Mesenchymal stem cell (in vitro differentiated cells and primary cell): ENCODE data around the gene MORC4.
"Not testable (repeated sequence)": the region's sequence is repeated elsewhere in the genome, so short reads cannot be mapped to it uniquely, and the experiment has no call there.

Experiments
- DNase-seq: peaks from one replicate; pipeline ENCODE4 v3.0.0-alpha.2; 2013
- H2AFZ ChIP-seq: one replicate; pipeline ENCODE4 v1.6.1; 2013; ENCODE audit warnings: low read depth, mild to moderate bottlenecking, control low read depth, inconsistent platforms, low read length, moderate library complexity
- H2AK5ac ChIP-seq: 2 replicates; pipeline ENCODE4 v1.6.1; 2013; ENCODE audit warnings: low read length, moderate library complexity, mild to moderate bottlenecking, inconsistent platforms; ENCODE audit not compliant: severe bottlenecking
- H2BK120ac ChIP-seq: one replicate; pipeline ENCODE4 v1.6.1; 2013; ENCODE audit warnings: low read depth, mild to moderate bottlenecking, inconsistent platforms, low read length, moderate library complexity
- H2BK12ac ChIP-seq, 2 experiments: one replicate each; pipeline ENCODE4 v1.6.1; 2013; ENCODE audit warnings: inconsistent platforms in 2 of 2, low read length in 2 of 2, mild to moderate bottlenecking in 2 of 2, moderate library complexity in 2 of 2, control low read depth in 1 of 2
- H2BK15ac ChIP-seq: one replicate; pipeline ENCODE4 v1.6.1; 2013; ENCODE audit warnings: mild to moderate bottlenecking, low read depth, inconsistent platforms; ENCODE audit not compliant: poor library complexity, severe bottlenecking
- H2BK5ac ChIP-seq: 2 replicates; pipeline ENCODE4 v1.6.1; 2013; ENCODE audit warnings: low read depth, mild to moderate bottlenecking, low read length, control low read depth, inconsistent platforms; ENCODE audit not compliant: poor library complexity, severe bottlenecking
- H3K14ac ChIP-seq, 2 experiments: one replicate each; pipeline ENCODE4 v1.6.1; 2013; ENCODE audit warnings: inconsistent platforms in 2 of 2, low read length in 2 of 2, control low read depth in 1 of 2, mild to moderate bottlenecking in 1 of 2, moderate library complexity in 1 of 2
- H3K18ac ChIP-seq, 2 experiments: one replicate each; pipeline ENCODE4 v1.6.1; 2013; ENCODE audit warnings: inconsistent platforms in 2 of 2, low read length in 2 of 2, control low read depth in 1 of 2, low read depth in 1 of 2, mild to moderate bottlenecking in 1 of 2
- H3K23ac ChIP-seq, 2 experiments: one replicate each; pipeline ENCODE4 v1.6.1; 2013; ENCODE audit warnings: inconsistent platforms in 2 of 2, low read length in 2 of 2, mild to moderate bottlenecking in 2 of 2, moderate library complexity in 2 of 2, control low read depth in 1 of 2
- H3K27ac ChIP-seq: 2 replicates; pipeline ENCODE4 v1.5.1; 2013; ENCODE audit warnings: mild to moderate bottlenecking, moderate library complexity, low read length, control low read depth, inconsistent platforms; ENCODE audit not compliant: poor library complexity, severe bottlenecking
- H3K27me3 ChIP-seq, 2 experiments: 2 replicates each; pipeline versions ENCODE4 v1.6.1 to v1.7.0; 2013; ENCODE audit warnings: low read length in 2 of 2, mild to moderate bottlenecking in 2 of 2, moderate library complexity in 2 of 2, control low read depth in 1 of 2, inconsistent platforms in 1 of 2; ENCODE audit not compliant: control insufficient read depth in 1 of 2, insufficient read depth in 1 of 2
- H3K36me3 ChIP-seq, 2 experiments: 2 replicates each; pipeline versions ENCODE4 v1.6.1 to v1.7.0; 2013; ENCODE audit warnings: low read length in 2 of 2, control low read depth in 1 of 2, inconsistent platforms in 1 of 2, low read depth in 1 of 2, mild to moderate bottlenecking in 1 of 2; ENCODE audit not compliant: insufficient read depth in 2 of 2, control insufficient read depth in 1 of 2
- H3K4ac ChIP-seq, 2 experiments: one replicate each; pipeline ENCODE4 v1.6.1; 2013; ENCODE audit warnings: inconsistent platforms in 2 of 2, low read length in 2 of 2, mild to moderate bottlenecking in 2 of 2, moderate library complexity in 2 of 2, control low read depth in 1 of 2, low read depth in 1 of 2
- H3K4me1 ChIP-seq: 2 replicates; pipeline ENCODE4 v1.6.1; 2013; ENCODE audit warnings: low read depth, low read length, control low read depth; ENCODE audit not compliant: control insufficient read depth, insufficient read depth
- H3K4me2 ChIP-seq: 2 replicates; pipeline ENCODE4 v1.6.1; 2013; ENCODE audit warnings: low read length, mild to moderate bottlenecking, inconsistent platforms; ENCODE audit not compliant: poor library complexity, severe bottlenecking
- H3K4me3 ChIP-seq, 2 experiments: 2 replicates each; pipeline versions ENCODE4 v1.5.1 to v1.7.0; 2013; ENCODE audit warnings: low read length in 2 of 2, mild to moderate bottlenecking in 2 of 2, control low read depth in 1 of 2, low read depth in 1 of 2; ENCODE audit not compliant: insufficient read depth in 1 of 2
- H3K79me1 ChIP-seq: replicated peaks from 2 replicates; pipeline ENCODE4 v1.6.1; 2013; ENCODE audit warnings: mild to moderate bottlenecking, control low read depth, low read length, inconsistent platforms; ENCODE audit not compliant: poor library complexity, severe bottlenecking
- H3K9ac ChIP-seq: 2 replicates; pipeline ENCODE4 v1.7.0; 2013; ENCODE audit warnings: mild to moderate bottlenecking, low read length, moderate library complexity
- H3K9me3 ChIP-seq: 2 replicates; pipeline ENCODE4 v1.7.0; 2013; ENCODE audit warnings: mild to moderate bottlenecking, low read length; ENCODE audit not compliant: control insufficient read depth
- H4K8ac ChIP-seq: one replicate; pipeline ENCODE4 v1.6.1; 2013; ENCODE audit warnings: inconsistent platforms, mild to moderate bottlenecking, low read length, moderate library complexity
- H4K91ac ChIP-seq: one replicate; pipeline ENCODE4 v1.6.1; 2013; ENCODE audit warnings: mild to moderate bottlenecking, low read length, inconsistent platforms
- WGBS: methylation state at CpG from one replicate; pipeline ENCODE4 v1.1.7; 2013; ENCODE audit warnings: mixed read lengths; 5-methylcytosine and 5-hydroxymethylcytosine counted together

Gene MORC4

DNA sequence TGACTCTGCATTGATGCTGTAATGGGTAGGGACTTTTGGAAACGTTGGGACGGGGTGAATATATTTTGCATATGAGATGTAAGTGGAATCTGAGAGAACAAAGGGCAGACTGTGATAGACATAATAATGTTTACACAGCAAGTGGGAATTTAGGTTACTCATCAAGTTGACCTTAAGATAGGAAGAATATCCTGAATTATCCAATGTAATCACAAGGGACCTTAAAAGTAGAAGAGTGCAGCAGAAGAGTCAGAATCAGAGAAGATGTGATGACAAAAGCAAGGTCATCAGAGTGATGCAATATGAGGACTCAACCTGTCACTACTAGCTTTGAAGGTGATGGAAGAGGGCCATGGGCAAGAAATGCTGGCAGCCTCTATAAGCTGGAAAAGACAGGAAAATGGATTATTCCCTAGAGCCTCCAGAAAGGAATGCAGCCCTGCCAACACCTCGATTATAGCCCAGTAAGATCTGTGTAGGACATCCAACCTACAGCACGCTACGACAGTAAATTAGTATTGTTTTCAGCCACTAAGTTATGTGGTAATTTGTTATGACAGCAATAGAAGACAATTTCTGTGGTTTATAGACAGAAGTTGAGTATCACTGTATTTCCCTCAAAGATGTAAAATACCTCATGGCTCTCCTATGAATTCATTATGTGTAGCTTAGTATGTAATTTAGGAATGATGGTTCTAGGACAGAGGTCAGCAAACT is 26.4 kb downstream of the MORC4 start:
- Histone ChIP-seq H2BK12ac (no peak overlapping the region), H3K9ac (no peak overlapping the region), H2BK5ac (no peak overlapping the region), H3K4me1 (no peaks in the 10 kb centered on the region), H3K27me3 (peaks cover 0 to 26% of the 10 kb centered on the region in 2 experiments), H2BK15ac (no peak overlapping the region), H3K9me3 (no peaks in the 10 kb centered on the region), H3K27ac (no peak overlapping the region), H4K8ac (no peak overlapping the region), H3K14ac (no peak overlapping the region), H2AFZ (no peak overlapping the region), H3K18ac (no peak overlapping the region), H2AK5ac (no peak overlapping the region), H2BK120ac (no peak overlapping the region), H3K4ac (no peak overlapping the region), H4K91ac (no peak overlapping the region), H3K36me3 (peaks cover 0 to 15% of the 10 kb centered on the region in 2 experiments), H3K4me2 (no peak overlapping the region), H3K79me1 (peaks cover 1% of the 10 kb centered on the region), H3K4me3 (no peak overlapping the region), H3K23ac (no peak overlapping the region)
- DNase-seq = no peak
- 75% methylated on average over 2 of the region's 5 CpGs for WGBS

DNA sequence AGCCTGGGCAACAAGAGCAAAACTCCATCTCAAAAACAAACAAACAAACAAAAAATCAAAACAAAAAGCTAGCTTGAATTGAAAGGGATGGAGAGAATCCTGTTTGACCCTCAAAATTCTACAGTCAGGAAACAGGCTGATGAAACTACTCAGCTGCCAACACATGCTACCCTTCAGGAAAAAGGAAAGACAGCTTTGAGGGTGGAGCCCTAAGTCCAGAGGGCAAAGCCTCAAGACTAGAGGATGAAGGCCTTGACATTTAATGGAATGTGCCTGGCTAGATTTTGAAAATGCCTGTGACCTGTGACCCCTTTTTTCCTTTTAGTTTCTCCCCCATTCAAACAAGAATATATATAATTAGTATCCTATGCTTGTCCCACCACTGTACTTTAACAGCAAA is 27.1 kb downstream of the MORC4 start:
- Histone ChIP-seq H2AK5ac (no peak overlapping the region), H3K9me3 (no peaks in the 10 kb centered on the region), H3K9ac (no peak overlapping the region), H3K27me3 (peaks cover 0 to 24% of the 10 kb centered on the region in 2 experiments), H3K14ac (no peak overlapping the region), H2BK15ac (no peak overlapping the region), H3K4me2 (no peak overlapping the region), H3K4me3 (no peak overlapping the region), H4K91ac (no peak overlapping the region), H3K79me1 (peaks cover 1% of the 10 kb centered on the region), H2BK120ac (no peak overlapping the region), H3K27ac (no peak overlapping the region), H2BK12ac (no peak overlapping the region), H3K18ac (no peak overlapping the region), H2AFZ (no peak overlapping the region), H3K4me1 (no peaks in the 10 kb centered on the region), H4K8ac (no peak overlapping the region), H3K4ac (no peak overlapping the region), H3K23ac (no peak overlapping the region), H2BK5ac (no peak overlapping the region), H3K36me3 (peaks cover 0 to 14% of the 10 kb centered on the region in 2 experiments)
- DNase-seq = no peak

DNA sequence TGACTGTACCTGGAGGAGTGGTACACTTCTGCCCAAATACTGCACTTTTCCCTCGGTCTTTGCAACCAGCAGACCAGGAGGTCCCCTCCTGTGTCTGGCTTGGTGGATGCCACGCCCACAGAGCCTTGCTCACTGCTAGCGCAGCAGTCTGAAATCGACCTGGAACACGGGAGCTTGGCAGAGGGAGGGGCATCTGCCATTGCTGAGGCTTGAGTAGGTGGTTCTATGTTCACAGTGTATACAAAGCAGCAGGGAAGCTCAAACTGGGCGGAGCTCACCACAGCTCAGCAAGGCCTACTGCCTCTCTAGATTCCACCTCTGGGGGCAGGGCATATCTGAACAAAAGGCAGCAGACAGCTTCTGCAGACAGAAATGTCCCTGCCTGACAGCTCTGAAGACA is 33.5 kb downstream of the MORC4 start:
- H3K4me1 ChIP-seq, H3K9me3 ChIP-seq, H2BK5ac ChIP-seq, H2BK12ac ChIP-seq, H3K14ac ChIP-seq, H2BK15ac ChIP-seq, H4K91ac ChIP-seq, H3K27ac ChIP-seq, H4K8ac ChIP-seq, H3K4me2 ChIP-seq, H3K79me1 ChIP-seq, H3K23ac ChIP-seq, H3K18ac ChIP-seq, H3K4ac ChIP-seq, H2AFZ ChIP-seq, H3K36me3 ChIP-seq, H2BK120ac ChIP-seq, H2AK5ac ChIP-seq, H3K9ac ChIP-seq, H3K4me3 ChIP-seq: not testable (repeated sequence)
- peak; percentile 12 for DNase-seq
- WGBS = 57% methylated on average over 6 of the region's 6 CpGs
- H3K27me3 ChIP-seq = peaks cover 0 to 20% of the 10 kb centered on the region in 2 experiments

DNA sequence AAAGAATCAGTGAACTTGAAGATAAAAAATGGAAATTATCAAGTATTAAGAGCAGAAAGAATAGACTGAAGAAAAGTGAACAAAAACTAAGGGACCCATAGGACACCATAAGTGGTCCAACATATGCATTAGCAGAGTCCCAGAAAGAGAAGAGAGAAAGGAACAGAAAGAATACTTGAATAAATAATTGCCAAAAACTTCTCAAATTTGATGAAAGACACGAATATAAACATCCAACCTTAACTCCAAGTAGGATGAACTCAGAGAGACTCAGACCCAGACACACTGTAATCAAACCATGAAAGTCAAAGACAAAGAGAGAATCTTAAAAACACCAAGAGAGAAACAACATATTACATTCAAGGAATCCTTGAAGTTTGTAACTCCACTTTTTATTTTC is 35.7 kb downstream of the MORC4 start:
- Histone ChIP-seq H3K9me3 (peaks cover 3% of the 10 kb centered on the region), H3K4me1 (no peaks in the 10 kb centered on the region), H2AFZ (no peak overlapping the region), H2BK15ac (no peak overlapping the region), H4K91ac (no peak overlapping the region), H4K8ac (no peak overlapping the region), H3K36me3 (peaks cover 9 to 22% of the 10 kb centered on the region in 2 experiments), H3K18ac (no peak overlapping the region), H3K23ac (no peak overlapping the region), H3K4me2 (no peak overlapping the region), H3K79me1 (no peaks in the 10 kb centered on the region), H3K14ac (no peak overlapping the region), H3K9ac (no peak overlapping the region), H2BK120ac (no peak overlapping the region), H2BK12ac (no peak overlapping the region), H2BK5ac (no peak overlapping the region), H3K4ac (no peak overlapping the region), H3K27ac (no peak overlapping the region), H3K27me3 (peaks cover 0 to 28% of the 10 kb centered on the region in 2 experiments), H3K4me3 (no peak overlapping the region), H2AK5ac (no peak overlapping the region)
- WGBS = 100% methylated on average over 1 of the region's 1 CpG
- no peak for DNase-seq
